HG03025 (cell line): ENCODE results near the gene LORICRIN.

Source experiments
- ATAC-seq: cut with Tn5 transposase; IDR thresholded peaks from one replicate; pipeline ENCODE4 v1.9.1; 2021; ENCODE audit warnings: mild to moderate bottlenecking, moderate library complexity; ENCODE audit not compliant: unreplicated experiment, low FRiP score

Gene LORICRIN

DNA sequence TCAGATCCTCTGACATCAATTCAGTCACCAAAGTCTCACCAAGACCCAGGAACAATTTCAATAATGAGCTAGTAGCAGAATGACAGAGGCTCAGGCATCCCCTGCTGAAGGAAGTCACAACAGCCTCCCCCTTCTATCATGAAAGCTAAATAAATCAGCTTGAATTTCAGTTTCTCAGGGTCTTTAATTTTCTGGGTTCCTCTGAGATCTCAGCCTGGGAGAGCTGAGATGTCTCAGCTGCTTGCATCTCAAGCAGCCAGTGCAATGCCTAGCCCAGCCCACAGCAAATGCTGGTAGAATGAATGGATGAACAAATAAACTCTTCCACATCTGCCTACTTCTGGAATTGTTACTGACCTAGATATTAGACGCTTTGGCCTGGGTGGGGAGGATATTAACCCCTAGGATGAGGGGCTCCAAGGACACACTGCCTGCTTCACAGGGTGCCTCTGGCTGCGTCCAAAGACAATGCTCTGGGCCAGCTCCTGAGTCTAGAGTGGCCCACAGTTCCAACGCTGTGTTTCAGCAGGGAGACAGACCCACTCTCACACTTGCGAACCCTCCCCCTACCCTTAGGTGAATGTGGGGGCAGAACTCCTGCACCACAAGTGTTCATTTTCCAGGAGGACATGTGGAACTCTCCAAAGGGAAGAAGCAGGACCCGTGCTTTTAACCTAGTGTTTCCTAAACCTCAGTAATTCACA lies 11.2 kb upstream of the LORICRIN start:
- no peak for ATAC-seq

GRCh38 chr1:153250166-153250565 lies 9.3 kb upstream of the LORICRIN start:
- no peak for ATAC-seq

- no peak for ATAC-seq
Observed at GRCh38 chr1:153251087-153251486, 8.4 kb upstream of the LORICRIN start.

DNA sequence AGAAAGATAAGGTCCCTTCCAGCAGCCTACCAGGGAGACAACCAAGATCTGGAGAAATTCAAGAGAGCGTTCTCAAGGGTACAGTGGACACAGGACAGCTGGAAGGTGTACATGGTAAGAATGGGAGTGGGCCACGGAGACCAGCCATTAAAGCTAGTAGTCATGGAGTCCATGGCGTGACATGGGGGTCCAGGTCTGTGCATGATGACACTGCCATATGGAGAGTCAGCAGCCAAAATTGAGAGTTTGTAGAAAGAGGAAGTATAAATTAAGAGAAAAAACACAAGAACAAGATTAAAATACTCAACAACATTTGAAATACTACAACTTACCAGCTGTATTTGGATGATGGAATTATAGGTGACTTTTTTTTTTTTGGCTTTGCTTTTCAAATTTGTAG lies 7.9 kb upstream of the LORICRIN start:
- no peak for ATAC-seq

- ATAC-seq: no peak
Observed at GRCh38 chr1:153251988-153252387, 7.5 kb upstream of the LORICRIN start.

DNA sequence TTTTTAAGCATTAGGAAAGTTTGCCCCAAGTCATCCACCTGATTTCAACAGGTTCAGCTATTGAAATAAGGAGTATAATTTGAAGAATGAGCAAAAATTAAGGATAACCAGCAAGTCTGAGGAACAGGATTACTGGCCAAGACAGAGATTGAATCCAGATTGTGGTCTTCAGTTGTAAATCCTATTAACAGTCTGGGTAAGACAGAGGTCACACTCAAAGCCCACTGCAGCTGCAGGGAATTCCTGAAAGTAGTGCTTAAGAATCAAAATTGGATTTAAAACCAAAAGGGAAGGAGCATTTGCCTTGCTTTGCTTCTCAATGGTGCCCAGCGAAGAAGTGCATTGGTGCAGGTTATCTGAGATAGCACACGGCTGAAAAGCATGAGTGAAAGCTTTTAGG lies 6.4 kb upstream of the LORICRIN start:
- no peak for ATAC-seq

DNA sequence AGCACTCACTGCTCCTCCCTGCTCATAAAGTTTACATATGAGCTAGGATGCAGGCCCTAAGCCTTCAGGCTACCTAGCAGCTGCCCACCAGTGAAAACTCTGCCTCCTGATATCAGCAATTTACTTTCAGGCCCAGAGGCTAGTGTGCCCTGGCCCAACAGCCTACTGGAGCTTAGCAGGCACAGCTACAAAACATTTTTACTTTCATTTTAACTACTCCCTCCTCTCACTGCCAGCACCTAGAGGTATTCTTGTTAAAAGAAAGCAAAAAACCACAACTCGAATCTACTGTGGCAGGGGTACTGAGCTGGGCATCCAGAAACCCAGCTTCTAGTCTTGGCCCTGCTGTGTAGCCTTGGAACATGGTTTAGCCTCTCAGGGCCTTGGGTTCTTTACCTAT lies 5.8 kb upstream of the LORICRIN start:
- ATAC-seq: no peak

DNA sequence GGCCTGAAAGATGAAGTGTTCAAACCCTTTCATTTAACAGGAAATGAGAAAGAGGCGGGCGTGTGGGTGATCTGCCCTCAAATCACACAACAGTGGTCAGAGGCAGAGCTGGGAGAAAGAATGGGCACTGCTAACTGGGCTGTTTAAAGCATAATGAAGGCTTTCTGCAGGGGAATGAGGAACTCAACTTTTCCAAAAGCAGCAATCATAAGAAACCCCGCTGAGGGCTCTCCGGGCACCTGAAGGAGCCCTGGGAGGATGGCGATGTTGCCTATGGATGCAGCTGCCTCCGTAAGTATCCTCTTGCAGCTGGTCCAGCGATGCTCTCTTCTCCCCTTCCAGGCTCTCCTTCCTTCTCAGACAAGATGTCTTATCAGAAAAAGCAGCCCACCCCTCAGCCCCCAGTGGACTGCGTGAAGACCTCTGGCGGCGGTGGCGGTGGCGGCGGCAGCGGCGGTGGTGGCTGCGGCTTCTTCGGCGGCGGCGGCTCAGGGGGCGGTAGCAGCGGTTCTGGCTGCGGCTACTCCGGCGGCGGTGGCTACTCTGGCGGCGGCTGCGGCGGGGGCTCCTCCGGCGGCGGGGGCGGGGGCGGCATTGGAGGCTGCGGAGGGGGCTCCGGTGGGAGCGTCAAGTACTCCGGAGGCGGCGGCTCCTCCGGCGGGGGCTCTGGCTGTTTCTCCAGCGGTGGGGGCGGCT lies 1.2 kb downstream of the LORICRIN start:
- ATAC-seq: no peak

DNA sequence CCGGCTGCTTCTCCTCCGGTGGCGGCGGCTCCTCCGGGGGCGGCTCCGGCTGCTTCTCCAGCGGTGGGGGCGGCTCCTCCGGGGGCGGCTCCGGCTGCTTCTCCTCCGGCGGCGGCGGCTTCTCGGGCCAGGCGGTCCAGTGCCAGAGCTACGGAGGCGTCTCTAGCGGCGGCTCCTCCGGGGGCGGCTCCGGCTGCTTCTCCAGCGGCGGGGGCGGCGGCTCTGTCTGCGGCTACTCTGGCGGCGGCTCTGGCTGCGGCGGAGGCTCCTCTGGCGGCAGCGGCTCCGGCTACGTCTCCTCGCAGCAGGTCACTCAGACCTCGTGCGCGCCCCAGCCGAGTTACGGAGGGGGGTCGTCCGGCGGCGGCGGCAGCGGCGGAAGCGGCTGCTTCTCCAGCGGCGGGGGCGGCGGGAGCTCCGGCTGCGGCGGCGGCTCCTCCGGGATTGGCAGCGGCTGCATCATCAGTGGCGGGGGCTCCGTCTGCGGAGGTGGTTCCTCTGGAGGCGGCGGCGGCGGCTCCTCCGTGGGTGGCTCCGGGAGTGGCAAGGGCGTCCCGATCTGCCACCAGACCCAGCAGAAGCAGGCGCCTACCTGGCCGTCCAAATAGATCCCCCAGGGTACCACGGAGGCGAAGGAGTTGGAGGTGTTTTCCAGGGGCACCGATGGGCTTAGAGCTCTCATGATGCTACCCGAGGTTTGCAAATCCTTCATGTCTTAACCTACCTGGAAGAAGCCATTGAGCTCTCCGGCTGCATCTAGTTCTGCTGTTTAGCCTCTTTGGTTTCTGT lies 2.0 kb downstream of the LORICRIN start:
- ATAC-seq: no peak

DNA sequence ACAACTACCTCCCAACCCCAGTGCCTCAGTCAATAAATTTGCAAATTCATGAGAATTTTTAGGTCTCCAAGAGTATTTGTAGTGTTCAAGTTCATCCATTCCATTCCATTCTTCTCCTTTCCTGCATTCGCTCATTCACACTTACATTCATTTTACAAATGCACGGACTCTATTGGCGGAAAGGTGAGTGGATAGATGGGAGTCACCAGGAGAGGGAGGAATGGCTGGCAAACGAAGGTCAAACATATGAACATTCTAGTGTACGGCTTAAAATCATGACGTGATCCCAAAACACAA lies 2.5 kb downstream of the LORICRIN start:
- no peak for ATAC-seq

GRCh38 chr1:153262462-153263157 lies 3.1 kb downstream of the LORICRIN start:
- no peak for ATAC-seq

- no peak for ATAC-seq
Observed at GRCh38 chr1:153265457-153265856, 6.0 kb downstream of the LORICRIN start.

GRCh38 chr1:153271711-153272110 lies 12.2 kb downstream of the LORICRIN start:
- no peak for ATAC-seq

- no peak for ATAC-seq
Observed at GRCh38 chr1:153272186-153272585, 12.7 kb downstream of the LORICRIN start.

GRCh38 chr1:153277852-153278251 lies 18.4 kb downstream of the LORICRIN start:
- peak; percentile 53 for ATAC-seq

DNA sequence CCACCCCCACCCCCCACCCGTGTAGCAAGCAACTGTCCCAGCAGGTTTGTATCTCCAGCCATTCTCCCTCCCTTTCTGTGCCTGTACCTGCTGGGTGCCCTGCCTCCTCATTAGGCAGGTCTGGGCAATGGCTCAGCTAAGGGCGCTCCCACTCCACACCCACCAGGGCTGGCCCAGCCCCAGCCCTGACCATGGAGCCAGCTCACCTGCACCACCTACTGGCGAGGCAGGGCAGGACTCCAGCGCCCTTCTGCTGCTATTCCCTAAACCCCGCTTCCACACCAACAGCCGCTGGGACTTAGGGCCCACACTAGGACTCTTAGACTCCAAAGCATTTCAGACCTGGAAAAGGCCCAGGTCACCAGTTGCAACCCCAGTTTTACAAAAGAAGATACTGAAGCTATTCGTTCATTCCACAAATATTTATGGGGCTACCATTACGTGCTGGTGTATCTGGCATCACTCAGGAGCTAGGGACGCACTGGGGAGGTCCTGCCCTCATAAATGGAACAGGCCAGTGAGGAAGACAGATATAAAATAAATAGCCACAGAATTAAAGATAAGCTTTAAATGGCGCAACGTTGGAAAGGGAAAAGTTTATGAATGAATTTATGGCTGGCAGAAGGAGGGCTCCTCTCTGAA lies 29.3 kb downstream of the LORICRIN start:
- ATAC-seq: no peak

DNA sequence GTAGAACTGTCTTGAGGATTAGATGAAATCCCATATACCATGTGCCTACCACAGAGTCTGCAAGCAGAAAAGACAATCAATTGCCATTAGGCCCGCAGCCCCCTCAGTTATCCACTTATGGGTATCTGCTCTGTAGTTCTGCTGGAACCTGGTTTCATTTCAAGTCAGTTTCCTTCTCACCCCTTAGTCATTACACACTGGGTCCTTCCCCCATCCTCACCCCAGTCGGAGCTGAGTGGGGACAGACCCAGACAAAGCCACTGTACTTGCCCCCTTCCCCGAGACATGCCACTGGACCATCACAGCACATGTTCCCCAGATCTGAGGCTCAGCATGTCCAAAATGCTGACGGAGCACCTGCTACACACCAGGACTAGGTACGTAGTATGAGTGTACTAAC lies 32.0 kb downstream of the LORICRIN start:
- ATAC-seq: no peak

GRCh38 chr1:153292185-153292584 lies 32.7 kb downstream of the LORICRIN start:
- no peak for ATAC-seq

DNA sequence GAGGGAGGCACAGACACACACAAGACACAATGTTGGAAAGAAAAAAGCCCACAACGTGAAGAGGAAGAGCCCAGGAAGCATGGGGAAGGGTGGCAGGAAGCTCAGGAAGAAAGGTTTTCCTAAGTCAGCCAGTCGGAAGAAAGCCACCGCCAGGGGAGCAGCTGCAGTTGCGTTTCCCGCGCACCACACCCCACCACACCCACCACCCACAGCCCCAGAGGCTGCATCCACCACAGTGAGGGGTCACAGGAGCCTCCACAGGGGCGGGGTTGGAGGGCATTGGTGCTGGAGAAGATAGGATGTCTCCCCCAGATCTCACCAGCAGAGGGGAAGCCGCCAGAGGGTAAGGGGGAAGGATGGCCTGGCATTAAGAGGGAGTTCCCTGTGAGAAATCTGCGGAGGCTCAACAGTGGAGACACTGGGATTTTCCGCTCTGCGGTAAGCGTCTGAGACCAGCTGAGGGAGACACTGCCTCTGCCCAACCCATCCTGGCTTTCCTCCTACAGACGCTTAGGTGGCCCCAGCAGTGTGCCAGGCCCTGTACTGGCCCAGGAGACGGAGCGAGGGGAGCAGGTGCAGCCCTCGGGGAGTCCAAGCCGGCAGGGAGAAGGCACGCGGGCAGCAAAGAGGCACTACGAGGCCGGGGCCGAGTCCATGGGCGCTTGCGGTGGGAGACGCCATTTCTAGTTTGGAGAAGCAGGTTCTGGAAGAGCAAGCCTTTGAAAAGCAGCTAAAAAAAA lies 33.4 kb downstream of the LORICRIN start:
- ATAC-seq: no peak

DNA sequence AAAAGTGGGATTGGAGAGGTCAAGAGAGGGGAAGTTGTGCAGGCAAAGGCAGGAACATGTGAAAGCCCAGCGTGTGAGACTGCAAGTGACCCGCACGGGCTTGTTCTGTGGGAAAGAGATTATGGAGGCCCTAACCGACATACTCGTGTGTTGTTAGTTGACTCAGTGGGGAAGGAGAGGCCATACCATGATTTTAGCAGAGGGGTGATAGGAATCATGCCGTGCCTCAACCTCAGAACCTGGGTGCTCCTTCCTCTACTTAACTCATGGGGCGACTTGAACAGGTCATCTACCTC lies 33.9 kb downstream of the LORICRIN start:
- no peak for ATAC-seq
